Measurements from ENCODE around the gene PPARD.

DNA sequence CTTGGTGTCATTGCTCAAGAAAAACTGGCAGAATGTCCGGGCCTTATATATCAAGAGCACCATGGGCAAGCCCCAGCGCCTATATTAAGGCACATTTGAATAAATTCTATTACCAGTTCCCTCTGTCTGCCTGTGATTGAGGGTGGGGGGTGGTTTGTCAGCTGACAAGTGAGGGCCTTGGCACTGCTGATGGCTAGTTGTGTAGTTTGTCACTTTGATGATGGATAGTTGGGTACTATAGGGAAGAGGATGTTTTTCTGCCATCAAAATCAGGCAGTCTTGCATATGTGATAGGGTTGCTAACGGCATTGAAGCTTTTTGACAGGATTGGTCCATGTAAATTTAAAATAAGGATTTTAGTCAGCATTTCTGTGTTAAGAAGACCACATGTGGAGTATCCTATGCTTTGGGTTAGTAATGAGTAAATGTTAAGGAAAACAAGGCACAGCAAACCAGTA, 128.3 kb downstream of the PPARD start:
- no peak for TF ChIP-seq POLR2A (IDR thresholded peaks at IDR 0.05)
- TF ChIP-seq, protein P1, sequence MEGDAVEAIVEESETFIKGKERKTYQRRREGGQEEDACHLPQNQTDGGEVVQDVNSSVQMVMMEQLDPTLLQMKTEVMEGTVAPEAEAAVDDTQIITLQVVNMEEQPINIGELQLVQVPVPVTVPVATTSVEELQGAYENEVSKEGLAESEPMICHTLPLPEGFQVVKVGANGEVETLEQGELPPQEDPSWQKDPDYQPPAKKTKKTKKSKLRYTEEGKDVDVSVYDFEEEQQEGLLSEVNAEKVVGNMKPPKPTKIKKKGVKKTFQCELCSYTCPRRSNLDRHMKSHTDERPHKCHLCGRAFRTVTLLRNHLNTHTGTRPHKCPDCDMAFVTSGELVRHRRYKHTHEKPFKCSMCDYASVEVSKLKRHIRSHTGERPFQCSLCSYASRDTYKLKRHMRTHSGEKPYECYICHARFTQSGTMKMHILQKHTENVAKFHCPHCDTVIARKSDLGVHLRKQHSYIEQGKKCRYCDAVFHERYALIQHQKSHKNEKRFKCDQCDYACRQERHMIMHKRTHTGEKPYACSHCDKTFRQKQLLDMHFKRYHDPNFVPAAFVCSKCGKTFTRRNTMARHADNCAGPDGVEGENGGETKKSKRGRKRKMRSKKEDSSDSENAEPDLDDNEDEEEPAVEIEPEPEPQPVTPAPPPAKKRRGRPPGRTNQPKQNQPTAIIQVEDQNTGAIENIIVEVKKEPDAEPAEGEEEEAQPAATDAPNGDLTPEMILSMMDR (IDR thresholded peaks at IDR 0.05): no peak
